GM03348 (cell line): ENCODE measurements around the gene ADAMTSL3.
"Not testable (repeated sequence)": the region's sequence is repeated elsewhere in the genome, so short reads cannot be mapped to it uniquely, and the experiment has no call there.

ENCODE experiments used
- DNase-seq: peaks from one replicate; pipeline ENCODE4 v3.0.0; 2012; ENCODE audit warnings: low spot score

ADAMTSL3 gene

GRCh38 chr15:83753872-83754493, 100.1 kb downstream of the ADAMTSL3 start:
- DNase-seq = no peak

GRCh38 chr15:83757291-83757690, 103.4 kb downstream of the ADAMTSL3 start:
- DNase-seq = not testable (repeated sequence)

GRCh38 chr15:83762367-83762766, 108.4 kb downstream of the ADAMTSL3 start:
- no peak for DNase-seq

- no peak for DNase-seq
These were observed 110.4 kb downstream of the ADAMTSL3 start for GRCh38 chr15:83764201-83764838.

GRCh38 chr15:83766339-83766738, 112.4 kb downstream of the ADAMTSL3 start:
- DNase-seq = no peak

- no peak for DNase-seq
These were observed 113.8 kb downstream of the ADAMTSL3 start for GRCh38 chr15:83767741-83768140.

- no peak for DNase-seq
These were observed 115.6 kb downstream of the ADAMTSL3 start for GRCh38 chr15:83769411-83769999.

GRCh38 chr15:83775738-83776137, 121.8 kb downstream of the ADAMTSL3 start:
- no peak for DNase-seq

GRCh38 chr15:83776986-83777385, 123.1 kb downstream of the ADAMTSL3 start:
- no peak for DNase-seq

GRCh38 chr15:83783227-83783626, 129.3 kb downstream of the ADAMTSL3 start:
- DNase-seq = no peak

- DNase-seq = no peak
These were observed 131.1 kb downstream of the ADAMTSL3 start for GRCh38 chr15:83784975-83785374.

GRCh38 chr15:83786336-83786735, 132.4 kb downstream of the ADAMTSL3 start:
- no peak for DNase-seq

- no peak for DNase-seq
These were observed 139.1 kb downstream of the ADAMTSL3 start for GRCh38 chr15:83793069-83793468.

GRCh38 chr15:83794209-83794608, 140.3 kb downstream of the ADAMTSL3 start:
- no peak for DNase-seq

GRCh38 chr15:83809345-83809744, 155.4 kb downstream of the ADAMTSL3 start:
- no peak for DNase-seq

- DNase-seq = no peak
These were observed 156.2 kb downstream of the ADAMTSL3 start for GRCh38 chr15:83810110-83810509.

- no peak for DNase-seq
These were observed 159.8 kb downstream of the ADAMTSL3 start for GRCh38 chr15:83813682-83814081.

GRCh38 chr15:83815506-83815905, 161.6 kb downstream of the ADAMTSL3 start:
- DNase-seq = no peak

GRCh38 chr15:83816124-83816883, 162.4 kb downstream of the ADAMTSL3 start:
- DNase-seq = no peak

- DNase-seq = no peak
These were observed 164.7 kb downstream of the ADAMTSL3 start for GRCh38 chr15:83818591-83818990.

GRCh38 chr15:83830381-83830780, 176.5 kb downstream of the ADAMTSL3 start:
- DNase-seq = no peak

GRCh38 chr15:83833569-83833968, 179.6 kb downstream of the ADAMTSL3 start:
- DNase-seq = no peak

GRCh38 chr15:83835479-83835878, 181.6 kb downstream of the ADAMTSL3 start:
- no peak for DNase-seq
